Activated B cell treated with CpG ODN at 0.5 μM for 24 hours (primary cell): ENCODE data around the gene GCGR. TPM values are rescaled to one million over a fixed set of nuclear protein-coding genes. Genes with fewer than 3 reads are reported as not detected.

ENCODE experiments used
- ATAC-seq: fragments of 200-7000 bp; cut with Tn5 transposase; one replicate; pipeline ENCODE4 v1.10.0; 2021; ENCODE audit warnings: low read depth, mild to moderate bottlenecking, moderate library complexity
- CTCF ChIA-PET: fragments of 350-600 bp; sonication (Branson Sonifier 250); formaldehyde crosslinking; loops from one replicate; lab custom pipeline; 2021; ENCODE audit warnings: antibody characterized with exemption; lab: Charles Lee
- POLR2A ChIA-PET: fragments of 350-600 bp; sonication (Branson Sonifier 250); formaldehyde crosslinking; loops from one replicate; lab custom pipeline; 2021; ENCODE audit warnings: antibody characterized with exemption; lab: Charles Lee
- DNase-seq: peaks from one replicate; pipeline ENCODE4 v3.0.0; 2022
- H3K27ac Mint-ChIP-seq: one replicate; pipeline ENCODE4 v1.8.0; 2020; ENCODE audit warnings: mixed read lengths
- H3K27me3 Mint-ChIP-seq: one replicate; pipeline ENCODE4 v1.8.0; 2021; ENCODE audit warnings: mixed read lengths
- H3K36me3 Mint-ChIP-seq: one replicate; pipeline ENCODE4 v1.8.0; 2021; ENCODE audit warnings: low read depth, mixed read lengths
- H3K4me1 Mint-ChIP-seq: one replicate; pipeline ENCODE4 v1.8.0; 2021; ENCODE audit warnings: mixed read lengths
- H3K4me3 Mint-ChIP-seq: one replicate; pipeline ENCODE4 v1.8.0; 2020; ENCODE audit warnings: mild to moderate bottlenecking, mixed read lengths
- H3K9me3 Mint-ChIP-seq: one replicate; pipeline ENCODE4 v1.8.0; 2020; ENCODE audit warnings: mixed read lengths
- intact Hi-C: fragments of 100-400 bp; cut with micrococcal nuclease; formaldehyde crosslinking; loops from one replicate; pipeline ENCODE4 v1.15.1; 2024
- total RNA-seq: library from RNA; stranded (reverse); gene quantifications from 2 replicates; pipeline ENCODE4 v1.2.3, GENCODE V29; 2022
- TF ChIP-seq, protein P1 (sequence below): fragments of 200-600 bp; IDR thresholded peaks from one replicate; pipeline ENCODE4 v1.8.0; 2022; ENCODE audit warnings: antibody characterized with exemption, mild to moderate bottlenecking

The GCGR gene
- total RNA-seq, 1 donor from 2014 or later, result 0.20 TPM

GRCh38 chr17:81813371-81813684, 9.4 kb downstream of the GCGR start:
- DNase-seq, result no peak
- no peaks in the 10 kb centered on the region for H3K4me1 Mint-ChIP-seq
- no peak overlapping the region for H3K27ac Mint-ChIP-seq
- peaks cover 14% of the 10 kb centered on the region for H3K27me3 Mint-ChIP-seq
- ChIA-PET POLR2A (no interaction called here), CTCF (no interaction called here)
- no peaks in the 10 kb centered on the region for H3K36me3 Mint-ChIP-seq
- intact Hi-C loops, result no loop called here
- no peaks in the 10 kb centered on the region for H3K9me3 Mint-ChIP-seq
- ATAC-seq, result no peak
- no peak overlapping the region for H3K4me3 Mint-ChIP-seq
- TF ChIP-seq, protein P1, sequence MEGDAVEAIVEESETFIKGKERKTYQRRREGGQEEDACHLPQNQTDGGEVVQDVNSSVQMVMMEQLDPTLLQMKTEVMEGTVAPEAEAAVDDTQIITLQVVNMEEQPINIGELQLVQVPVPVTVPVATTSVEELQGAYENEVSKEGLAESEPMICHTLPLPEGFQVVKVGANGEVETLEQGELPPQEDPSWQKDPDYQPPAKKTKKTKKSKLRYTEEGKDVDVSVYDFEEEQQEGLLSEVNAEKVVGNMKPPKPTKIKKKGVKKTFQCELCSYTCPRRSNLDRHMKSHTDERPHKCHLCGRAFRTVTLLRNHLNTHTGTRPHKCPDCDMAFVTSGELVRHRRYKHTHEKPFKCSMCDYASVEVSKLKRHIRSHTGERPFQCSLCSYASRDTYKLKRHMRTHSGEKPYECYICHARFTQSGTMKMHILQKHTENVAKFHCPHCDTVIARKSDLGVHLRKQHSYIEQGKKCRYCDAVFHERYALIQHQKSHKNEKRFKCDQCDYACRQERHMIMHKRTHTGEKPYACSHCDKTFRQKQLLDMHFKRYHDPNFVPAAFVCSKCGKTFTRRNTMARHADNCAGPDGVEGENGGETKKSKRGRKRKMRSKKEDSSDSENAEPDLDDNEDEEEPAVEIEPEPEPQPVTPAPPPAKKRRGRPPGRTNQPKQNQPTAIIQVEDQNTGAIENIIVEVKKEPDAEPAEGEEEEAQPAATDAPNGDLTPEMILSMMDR, result no peak

DNA sequence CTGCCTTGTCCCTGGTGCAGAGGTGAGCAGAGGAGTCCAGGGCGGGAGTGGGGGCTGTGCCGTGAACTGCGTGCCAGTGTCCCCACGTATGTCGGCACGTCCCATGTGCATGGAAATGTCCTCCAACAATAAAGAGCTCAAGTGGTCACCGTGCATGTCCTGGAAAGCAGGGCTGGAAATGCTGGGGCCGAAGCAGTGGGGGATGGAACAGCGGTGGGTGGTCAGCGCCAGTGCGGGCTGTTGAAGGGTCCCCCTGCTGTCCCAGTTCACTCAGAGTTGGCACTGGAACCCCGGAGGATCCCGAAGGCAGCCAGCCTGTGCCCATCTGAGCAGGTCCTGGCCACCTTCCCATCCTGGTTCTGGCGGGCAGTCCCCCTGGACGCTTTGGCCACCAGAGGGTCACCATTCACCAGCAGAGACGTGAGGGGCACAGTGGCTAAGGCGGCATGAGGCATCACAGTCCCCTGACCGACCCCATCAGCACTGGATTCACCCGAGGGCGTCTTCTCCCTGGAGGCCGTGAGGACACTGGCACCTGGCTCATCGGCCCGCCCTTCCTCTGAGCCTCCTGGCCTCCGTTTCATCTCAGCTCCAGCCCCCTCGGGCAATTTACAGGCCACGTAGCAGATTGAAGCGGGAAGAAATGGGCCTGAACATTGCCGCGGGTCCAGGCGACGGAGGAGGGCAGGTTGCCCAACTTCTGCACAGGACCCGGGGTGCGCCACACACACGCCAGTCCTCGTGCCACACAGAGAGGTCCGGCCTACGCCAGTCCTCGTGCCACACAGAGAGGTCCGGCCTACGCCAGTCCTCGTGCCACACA, 10.1 kb downstream of the GCGR start:
- Mint-ChIP-seq H3K27me3 (peaks cover 11% of the 10 kb centered on the region), H3K4me1 (no peaks in the 10 kb centered on the region), H3K27ac (no peak overlapping the region), H3K9me3 (no peaks in the 10 kb centered on the region), H3K36me3 (no peaks in the 10 kb centered on the region), H3K4me3 (no peak overlapping the region)
- CTCF ChIA-PET, result no interaction called here
- DNase-seq, result no peak
- POLR2A ChIA-PET, result no interaction called here
- TF ChIP-seq, protein P1, result no peak
- no peak for ATAC-seq
- intact Hi-C loops, result no loop called here

GRCh38 chr17:81814748-81815645, 11.0 kb downstream of the GCGR start:
- Mint-ChIP-seq H3K36me3 (no peaks in the 10 kb centered on the region), H3K4me1 (no peaks in the 10 kb centered on the region), H3K9me3 (no peaks in the 10 kb centered on the region), H3K27me3 (peaks cover 4% of the 10 kb centered on the region), H3K27ac (no peak overlapping the region), H3K4me3 (no peak overlapping the region)
- ChIA-PET POLR2A (interaction anchor here (0.6 kb wide), 1 partner anchor 10 kb away, joined by 6 read pairs; no protein-coding TSS in a partner anchor), CTCF (no interaction called here)
- intact Hi-C loops, result no loop called here
- no peak for DNase-seq
- TF ChIP-seq, protein P1, result no peak
- ATAC-seq, result no peak

DNA sequence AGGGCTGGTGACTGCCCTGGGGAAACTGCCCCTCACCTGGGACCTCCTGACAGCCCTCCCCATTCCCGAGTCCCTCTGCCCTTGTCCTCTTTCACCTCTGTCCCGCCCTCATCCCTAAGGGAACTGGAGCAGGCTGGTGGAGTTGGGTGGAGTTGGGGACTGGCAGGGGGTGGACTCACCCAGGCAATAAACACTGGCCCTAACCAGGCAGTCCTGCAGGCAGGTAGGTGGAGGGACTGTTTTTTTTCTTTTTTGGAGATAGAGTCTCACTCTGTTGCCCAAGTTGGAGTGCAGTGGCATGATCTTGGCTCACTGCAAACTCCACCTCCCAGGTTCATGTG, 11.7 kb downstream of the GCGR start:
- no peaks in the 10 kb centered on the region for H3K36me3 Mint-ChIP-seq
- no peaks in the 10 kb centered on the region for H3K9me3 Mint-ChIP-seq
- POLR2A ChIA-PET, result interaction anchor here (0.6 kb wide), 1 partner anchor 11 kb away, joined by 6 read pairs; no protein-coding TSS in a partner anchor
- ATAC-seq, result no peak
- no peak for DNase-seq
- CTCF ChIA-PET, result no interaction called here
- no peaks in the 10 kb centered on the region for H3K27me3 Mint-ChIP-seq
- H3K4me1 Mint-ChIP-seq, result no peaks in the 10 kb centered on the region
- TF ChIP-seq, protein P1, result no peak
- intact Hi-C loops, result no loop called here
- no peak overlapping the region for H3K27ac Mint-ChIP-seq
- H3K4me3 Mint-ChIP-seq, result no peak overlapping the region

- CTCF ChIA-PET, result no interaction called here
- TF ChIP-seq, protein P1, result no peak
- ATAC-seq, result no peak
- POLR2A ChIA-PET, result no interaction called here
- H3K4me3 Mint-ChIP-seq, result no peak overlapping the region
- H3K27me3 Mint-ChIP-seq, result no peaks in the 10 kb centered on the region
- no peak overlapping the region for H3K27ac Mint-ChIP-seq
- H3K36me3 Mint-ChIP-seq, result peaks cover 3% of the 10 kb centered on the region
- H3K9me3 Mint-ChIP-seq, result no peaks in the 10 kb centered on the region
- H3K4me1 Mint-ChIP-seq, result no peaks in the 10 kb centered on the region
- no peak for DNase-seq
- intact Hi-C loops, result no loop called here
These were observed 13.8 kb downstream of the GCGR start for GRCh38 chr17:81817758-81818147.
